ENCODE measurements around the gene BCAS3.

The BCAS3 gene

DNA sequence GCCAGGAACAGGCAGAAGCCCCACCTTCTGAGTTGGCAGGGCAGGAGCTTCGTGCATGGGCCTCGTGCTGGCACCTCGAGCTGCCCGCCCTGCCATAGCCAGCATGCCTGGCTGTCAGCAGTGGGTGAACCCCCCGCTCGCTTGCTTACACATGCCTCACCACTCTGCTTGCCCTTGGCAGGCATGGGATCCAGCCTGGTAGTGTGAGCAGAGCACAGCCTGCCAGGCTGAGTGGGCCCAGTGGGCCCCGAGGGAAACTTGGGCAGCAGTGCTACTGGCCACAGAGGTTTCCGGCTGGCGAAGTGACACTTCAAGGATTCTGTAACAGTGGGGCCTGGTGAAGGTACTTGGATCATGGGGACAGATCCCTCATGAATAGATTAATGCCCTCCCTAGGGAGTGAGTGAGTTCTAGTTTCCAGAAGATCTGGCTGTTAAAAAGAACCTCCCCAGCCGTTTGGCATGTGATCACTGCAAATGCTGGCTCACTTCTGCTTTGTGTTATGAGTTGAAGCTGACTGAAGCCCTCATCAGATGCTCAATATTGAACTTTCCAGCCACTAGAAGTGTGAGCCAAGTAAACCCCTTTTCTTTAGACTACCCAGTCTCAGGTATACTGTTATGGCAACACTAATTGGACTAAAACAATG, 114.7 kb downstream of the BCAS3 start:
- peaks cover 7% of the 10 kb centered on the region for H3K27me3 ChIP-seq (ENCODE audit: low read depth, low read length)
- peaks cover 7% of the 10 kb centered on the region for H3K4me1 ChIP-seq (ENCODE audit: low read length)
- H4K20me1 ChIP-seq (ENCODE audit: insufficient read depth, low read length): no peaks in the 10 kb centered on the region
- H3K36me3 ChIP-seq (replicated peaks; ENCODE audit: low read depth, low read length): no peaks in the 10 kb centered on the region
- H3K79me2 ChIP-seq (ENCODE audit: low read length): no peaks in the 10 kb centered on the region
- H3K4me2 ChIP-seq (ENCODE audit: low read length): no peak overlapping the region
- TF ChIP-seq CTCF (IDR thresholded peaks at IDR 0.05; ENCODE audit: low read depth, low read length): no peak
- no peak for TF ChIP-seq EZH2phosphoT487 (IDR thresholded peaks at IDR 0.05; ENCODE audit: low read depth)
- H2AFZ ChIP-seq (ENCODE audit: low read depth, low read length): no peak overlapping the region
- H3K27ac ChIP-seq (ENCODE audit: low read length): no peak overlapping the region
- H3K9ac ChIP-seq (ENCODE audit: low read length): no peak overlapping the region
- no peak overlapping the region for H3K4me3 ChIP-seq (ENCODE audit: low read length)
- no peaks in the 10 kb centered on the region for H3K9me3 ChIP-seq (ENCODE audit: insufficient read depth, low read length)

- Histone ChIP-seq H2AFZ (ENCODE audit: low read depth, low read length) (no peak overlapping the region), H4K20me1 (ENCODE audit: insufficient read depth, low read length) (no peaks in the 10 kb centered on the region), H3K4me1 (ENCODE audit: low read length) (no peaks in the 10 kb centered on the region), H3K36me3 (replicated peaks; ENCODE audit: low read depth, low read length) (no peaks in the 10 kb centered on the region), H3K4me2 (ENCODE audit: low read length) (no peak overlapping the region), H3K79me2 (ENCODE audit: low read length) (no peaks in the 10 kb centered on the region), H3K27me3 (ENCODE audit: low read depth, low read length) (no peaks in the 10 kb centered on the region), H3K27ac (ENCODE audit: low read length) (no peak overlapping the region), H3K9ac (ENCODE audit: low read length) (no peak overlapping the region), H3K4me3 (ENCODE audit: low read length) (no peak overlapping the region), H3K9me3 (ENCODE audit: insufficient read depth, low read length) (no peaks in the 10 kb centered on the region)
- TF ChIP-seq CTCF (IDR thresholded peaks at IDR 0.05; ENCODE audit: low read depth, low read length) (no peak), EZH2phosphoT487 (IDR thresholded peaks at IDR 0.05; ENCODE audit: low read depth) (no peak)
These were observed 120.9 kb downstream of the BCAS3 start for GRCh38 chr17:60798576-60798975.

- Histone ChIP-seq H3K79me2 (ENCODE audit: low read length) (no peaks in the 10 kb centered on the region), H3K9me3 (ENCODE audit: insufficient read depth, low read length) (no peaks in the 10 kb centered on the region), H3K4me1 (ENCODE audit: low read length) (no peaks in the 10 kb centered on the region)
These were observed 124.7 kb downstream of the BCAS3 start for GRCh38 chr17:60802377-60802776.

GRCh38 chr17:60803059-60803458, 125.4 kb downstream of the BCAS3 start:
- no peak for TF ChIP-seq CTCF (IDR thresholded peaks at IDR 0.05; ENCODE audit: low read depth, low read length)
- TF ChIP-seq EZH2phosphoT487 (IDR thresholded peaks at IDR 0.05; ENCODE audit: low read depth): no peak

More at GRCh38 chr17:60802377-60802776, 124.7 kb downstream of the BCAS3 start:
- no peak overlapping the region for H2AFZ ChIP-seq (ENCODE audit: low read depth, low read length)
- no peak overlapping the region for H3K4me2 ChIP-seq (ENCODE audit: low read length)
- no peaks in the 10 kb centered on the region for H3K36me3 ChIP-seq (replicated peaks; ENCODE audit: low read depth, low read length)
- H3K27me3 ChIP-seq (ENCODE audit: low read depth, low read length): no peaks in the 10 kb centered on the region
- H4K20me1 ChIP-seq (ENCODE audit: insufficient read depth, low read length): no peaks in the 10 kb centered on the region
- H3K4me3 ChIP-seq (ENCODE audit: low read length): no peak overlapping the region
- TF ChIP-seq EZH2phosphoT487 (IDR thresholded peaks at IDR 0.05; ENCODE audit: low read depth): no peak
- TF ChIP-seq CTCF (IDR thresholded peaks at IDR 0.05; ENCODE audit: low read depth, low read length): no peak
- H3K9ac ChIP-seq (ENCODE audit: low read length): no peak overlapping the region
- H3K27ac ChIP-seq (ENCODE audit: low read length): no peak overlapping the region

More at GRCh38 chr17:60803059-60803458, 125.4 kb downstream of the BCAS3 start:
- no peaks in the 10 kb centered on the region for H3K27me3 ChIP-seq (ENCODE audit: low read depth, low read length)
- no peak overlapping the region for H3K9ac ChIP-seq (ENCODE audit: low read length)
- H3K9me3 ChIP-seq (ENCODE audit: insufficient read depth, low read length): no peaks in the 10 kb centered on the region
- H3K4me2 ChIP-seq (ENCODE audit: low read length): no peak overlapping the region
- no peak overlapping the region for H2AFZ ChIP-seq (ENCODE audit: low read depth, low read length)
- no peaks in the 10 kb centered on the region for H3K79me2 ChIP-seq (ENCODE audit: low read length)
- H3K4me1 ChIP-seq (ENCODE audit: low read length): no peaks in the 10 kb centered on the region
- H3K36me3 ChIP-seq (replicated peaks; ENCODE audit: low read depth, low read length): no peaks in the 10 kb centered on the region
- no peaks in the 10 kb centered on the region for H4K20me1 ChIP-seq (ENCODE audit: insufficient read depth, low read length)
- no peak overlapping the region for H3K4me3 ChIP-seq (ENCODE audit: low read length)
- H3K27ac ChIP-seq (ENCODE audit: low read length): no peak overlapping the region

Measured in OCI-LY3 (cell line).